GM12864 (cell line): ENCODE results near the gene MGLL.

Experiments used
- DNase-seq: peaks from one replicate; pipeline ENCODE4 v3.0.0-alpha.2; 2011; ENCODE audit warnings: low read depth
- H3K4me3 ChIP-seq: 2 replicates; pipeline ENCODE4 v1.5.1; 2011; ENCODE audit warnings: mild to moderate bottlenecking, low read depth, low read length, control low read depth
- CTCF ChIP-seq: IDR thresholded peaks from 2 replicates; pipeline ENCODE4 v1.5.1; 2011; ENCODE audit warnings: low read depth, mild to moderate bottlenecking, moderate library complexity, low read length, control low read depth, inconsistent platforms; ENCODE audit errors: missing control alignments

Gene MGLL

GRCh38 chr3:127700406-127700805 lies 121.9 kb downstream of the MGLL start:
- DNase-seq: no peak
- no peak overlapping the region for H3K4me3 ChIP-seq
- TF ChIP-seq CTCF: no peak

DNA sequence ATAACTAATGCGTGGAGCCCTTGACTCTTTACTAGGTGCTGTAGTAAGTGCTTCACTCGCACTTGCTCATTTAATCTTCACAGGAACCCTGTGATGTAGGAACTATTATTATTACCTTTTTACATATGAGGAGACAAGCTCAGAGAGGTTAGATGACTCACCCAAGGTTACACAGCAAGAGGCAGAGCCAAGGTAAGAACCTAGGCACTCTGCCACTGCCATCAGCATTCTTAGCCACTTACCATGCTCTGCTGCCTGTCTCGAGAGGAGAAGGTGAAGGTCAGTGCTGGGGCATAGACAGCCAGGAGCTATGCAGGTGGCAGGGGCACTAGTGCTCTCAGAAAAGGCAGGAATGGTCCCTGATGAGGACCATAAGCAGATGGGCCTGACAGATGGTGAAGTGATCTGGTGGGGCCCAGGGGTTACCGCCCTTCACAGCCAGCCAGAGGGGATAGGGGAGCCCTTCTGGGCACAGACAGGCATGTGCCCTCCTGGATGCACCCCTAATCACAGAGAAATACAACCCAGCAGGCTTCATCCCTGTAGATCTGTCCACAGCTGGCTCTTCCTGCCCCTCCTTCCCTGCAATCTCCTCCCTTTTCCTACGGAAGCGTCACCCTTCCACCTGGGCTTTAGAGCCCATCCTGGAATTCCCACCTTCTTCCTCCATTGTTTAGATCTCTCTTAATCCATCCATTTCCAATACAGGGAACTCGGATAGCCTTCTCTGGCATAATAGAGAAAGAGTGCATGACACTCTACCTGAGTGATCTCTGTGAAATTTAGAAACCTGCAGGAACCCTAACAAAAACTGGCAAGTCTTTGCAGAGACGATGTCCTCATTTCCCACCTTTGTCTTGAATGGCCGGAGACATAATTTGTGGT lies 122.7 kb downstream of the MGLL start:
- H3K4me3 ChIP-seq: no peak overlapping the region

DNA sequence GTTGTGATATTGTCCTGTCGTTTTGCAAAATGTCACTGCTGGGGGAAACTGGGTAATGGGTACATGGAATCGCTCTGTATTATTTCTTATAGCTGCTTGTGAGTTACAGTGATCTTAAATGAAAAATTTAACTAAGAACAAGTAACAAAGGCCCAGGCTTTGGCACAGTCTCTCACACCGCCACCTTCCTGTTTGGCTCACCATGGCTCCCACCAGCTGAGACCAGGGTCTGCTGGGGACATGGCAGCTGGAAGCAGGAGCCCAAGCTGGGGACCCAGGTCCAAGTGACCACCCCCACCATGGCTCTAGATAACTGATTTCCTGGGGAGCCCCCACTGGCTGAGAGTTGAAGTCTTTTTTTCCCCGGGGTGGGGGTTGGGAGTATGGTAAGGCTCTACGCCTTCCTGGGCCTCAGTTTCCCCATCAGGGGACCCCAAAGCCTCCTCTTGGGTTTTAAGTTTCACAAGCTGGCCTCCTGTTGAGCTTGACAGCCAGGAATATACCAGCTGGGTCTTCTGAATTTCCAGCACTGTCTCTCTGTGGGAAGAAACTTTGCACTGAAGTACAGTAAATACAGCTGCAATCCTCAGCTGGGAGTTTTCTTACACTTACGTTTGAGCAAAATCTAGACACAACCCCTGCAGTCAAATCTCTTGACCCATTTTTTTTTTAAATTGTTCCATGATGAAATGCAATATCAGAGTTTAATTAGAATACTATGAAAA lies 123.5 kb downstream of the MGLL start:
- H3K4me3 ChIP-seq: no peak overlapping the region
- no peak for DNase-seq
- TF ChIP-seq CTCF: no peak

More for the DNA sequence above, 122.7 kb downstream of the MGLL start:
- no peak for TF ChIP-seq CTCF
- no peak for DNase-seq

- no peak for DNase-seq
- no peak for TF ChIP-seq CTCF
- no peak overlapping the region for H3K4me3 ChIP-seq
These were observed 124.0 kb downstream of the MGLL start for GRCh38 chr3:127698286-127698685.

DNA sequence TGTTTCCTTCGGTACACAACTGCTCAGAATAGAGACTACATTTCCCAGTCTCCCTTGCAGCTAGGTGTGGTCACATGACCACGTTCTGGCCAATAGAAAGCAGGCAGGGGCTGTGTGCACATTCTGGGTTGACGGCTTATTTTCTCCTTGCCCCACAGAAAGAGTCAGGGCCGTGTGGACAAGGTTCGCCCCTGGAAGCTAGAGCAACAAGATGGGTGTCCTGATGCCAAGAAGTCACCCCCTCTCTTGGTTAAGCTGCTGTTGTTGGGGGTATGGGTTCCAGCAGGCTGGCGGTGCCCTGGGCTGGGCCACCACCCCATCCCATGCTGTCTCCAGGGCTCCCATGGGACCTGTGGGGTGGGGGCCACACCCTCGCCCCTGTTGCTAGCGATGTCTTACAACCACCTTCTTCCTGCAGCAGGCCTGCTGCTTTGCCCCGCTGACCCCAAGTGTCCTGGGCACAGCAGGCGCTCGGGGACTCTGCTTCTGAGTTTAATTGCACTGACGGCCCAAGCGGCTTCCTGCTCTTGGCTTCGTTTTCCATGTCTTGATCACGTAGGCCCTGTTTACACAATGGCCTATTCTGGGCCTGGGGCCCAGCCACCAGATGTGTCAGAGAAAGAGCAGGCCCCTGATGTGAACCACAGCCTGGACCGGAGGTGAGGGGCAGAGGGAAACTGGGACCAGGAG lies 124.6 kb downstream of the MGLL start:
- TF ChIP-seq CTCF: no peak
- peak; percentile 26 for DNase-seq
- no peak overlapping the region for H3K4me3 ChIP-seq

- peak; percentile 41 for TF ChIP-seq CTCF
- no peak overlapping the region for H3K4me3 ChIP-seq
- no peak for DNase-seq
These were observed 127.7 kb downstream of the MGLL start for GRCh38 chr3:127694467-127695215.
